ENCODE data around the gene MMP1. TPM values are rescaled to one million over a fixed set of nuclear protein-coding genes. Genes with fewer than 3 reads are reported as not detected.

Gene MMP1
- total and polyA plus RNA-seq, 12 donors, result 0.26 to 2.8 (median 0.32) TPM; not detected in 7

GRCh38 chr11:102833731-102834130 lies 35.8 kb upstream of the MMP1 start:
- TF ChIP-seq, protein P1, sequence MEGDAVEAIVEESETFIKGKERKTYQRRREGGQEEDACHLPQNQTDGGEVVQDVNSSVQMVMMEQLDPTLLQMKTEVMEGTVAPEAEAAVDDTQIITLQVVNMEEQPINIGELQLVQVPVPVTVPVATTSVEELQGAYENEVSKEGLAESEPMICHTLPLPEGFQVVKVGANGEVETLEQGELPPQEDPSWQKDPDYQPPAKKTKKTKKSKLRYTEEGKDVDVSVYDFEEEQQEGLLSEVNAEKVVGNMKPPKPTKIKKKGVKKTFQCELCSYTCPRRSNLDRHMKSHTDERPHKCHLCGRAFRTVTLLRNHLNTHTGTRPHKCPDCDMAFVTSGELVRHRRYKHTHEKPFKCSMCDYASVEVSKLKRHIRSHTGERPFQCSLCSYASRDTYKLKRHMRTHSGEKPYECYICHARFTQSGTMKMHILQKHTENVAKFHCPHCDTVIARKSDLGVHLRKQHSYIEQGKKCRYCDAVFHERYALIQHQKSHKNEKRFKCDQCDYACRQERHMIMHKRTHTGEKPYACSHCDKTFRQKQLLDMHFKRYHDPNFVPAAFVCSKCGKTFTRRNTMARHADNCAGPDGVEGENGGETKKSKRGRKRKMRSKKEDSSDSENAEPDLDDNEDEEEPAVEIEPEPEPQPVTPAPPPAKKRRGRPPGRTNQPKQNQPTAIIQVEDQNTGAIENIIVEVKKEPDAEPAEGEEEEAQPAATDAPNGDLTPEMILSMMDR (IDR thresholded peaks at IDR 0.05), result no peak
- no peaks in the 10 kb centered on the region for H3K36me3 ChIP-seq
- H3K4me1 ChIP-seq, result no peaks in the 10 kb centered on the region
- no peak overlapping the region for H3K27ac ChIP-seq
- intact Hi-C loops (cut with DNase I), result loop anchor here in 1 of 10 donors (10.0 kb wide), 2 partner anchors 61 to 101 kb away; no protein-coding TSS in a partner anchor
- H3K9me3 ChIP-seq, result no peaks in the 10 kb centered on the region
- whole genome bisulfite sequencing, 2 donors, result 91 to 92% methylated on average over 2 of the region's 2 CpGs
- ATAC-seq (no peak), DNase-seq (no peak)
- no peak overlapping the region for H3K4me3 ChIP-seq
- H3K27me3 ChIP-seq, result peaks cover 0 to 34% (median 13%) of the 10 kb centered on the region in 7 donors

DNA sequence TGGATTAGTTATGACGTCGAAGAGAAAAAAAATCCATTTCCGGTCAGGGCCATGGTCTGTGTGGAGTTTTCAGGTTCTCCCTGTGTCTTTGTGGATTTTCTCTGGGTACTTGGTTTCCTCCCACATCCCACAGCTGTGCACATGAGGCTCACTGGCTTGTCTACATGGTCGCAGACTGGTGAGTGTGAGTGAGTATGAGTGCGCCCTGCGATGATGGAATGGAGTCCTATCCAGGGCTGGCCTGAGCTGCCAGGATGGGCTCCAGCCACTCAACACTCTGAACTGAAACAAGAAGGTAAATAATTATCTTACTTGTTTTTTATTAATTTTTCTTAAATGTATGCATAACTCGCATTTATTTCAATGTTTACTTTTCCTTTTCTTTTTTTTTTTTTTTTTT lies 34.7 kb upstream of the MMP1 start:
- Histone ChIP-seq H3K27me3 (peaks cover 0 to 34% (median 13%) of the 10 kb centered on the region in 7 donors), H3K4me3 (no peak overlapping the region), H3K27ac (no peak overlapping the region), H3K4me1 (no peaks in the 10 kb centered on the region), H3K36me3 (no peaks in the 10 kb centered on the region), H3K9me3 (no peaks in the 10 kb centered on the region)
- WGBS, 2 donors, result 93 to 97% methylated on average over 7 of the region's 7 CpGs
- intact Hi-C loops (cut with DNase I), result loop anchor here in 1 of 10 donors (10.0 kb wide), 2 partner anchors 62 to 102 kb away; no protein-coding TSS in a partner anchor
- TF ChIP-seq, protein P1 (IDR thresholded peaks at IDR 0.05), result no peak
- DNase-seq, result no peak
- ATAC-seq, result no peak

- TF ChIP-seq, protein P1 (IDR thresholded peaks at IDR 0.05), result peak in 5 of 9 donors; percentile 7 to 23 (median 17)
- DNase-seq, result peak in 1 of 2 donors; percentile 23
- H3K27me3 ChIP-seq, result peaks cover 0 to 34% (median 13%) of the 10 kb centered on the region in 7 donors
- H3K36me3 ChIP-seq, result no peaks in the 10 kb centered on the region
- H3K9me3 ChIP-seq, result no peaks in the 10 kb centered on the region
- H3K4me1 ChIP-seq, result no peaks in the 10 kb centered on the region
- H3K4me3 ChIP-seq, result peak overlapping the region in 2 of 10 donors; percentile 7 to 21
- 41 to 46% methylated on average over 38 of the region's 38 CpGs for WGBS, 2 donors
- no peak overlapping the region for H3K27ac ChIP-seq
- intact Hi-C loops (cut with DNase I), result loop anchor here in 1 of 10 donors (10.0 kb wide), 2 partner anchors 63 to 103 kb away; no protein-coding TSS in a partner anchor
- no peak for ATAC-seq
Measured at GRCh38 chr11:102831489-102832440, 33.8 kb upstream of the MMP1 start.

DNA sequence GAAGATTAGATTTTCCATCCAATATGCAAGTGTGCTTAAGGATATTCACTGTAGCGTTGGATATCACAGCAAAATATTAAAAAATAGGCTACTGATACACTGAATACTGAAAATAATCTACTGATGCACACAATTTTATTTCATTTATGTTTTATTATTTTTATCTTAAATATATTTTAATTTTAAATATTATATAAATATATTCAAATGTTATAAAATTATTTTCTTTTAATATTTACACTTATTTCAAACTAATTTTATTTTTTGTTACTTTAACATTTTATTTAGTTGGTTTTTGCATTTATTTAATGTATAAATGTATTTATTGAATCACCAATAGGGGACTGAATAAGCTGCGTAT lies 33.1 kb upstream of the MMP1 start:
- WGBS, 2 donors, result 50 to 64% methylated on average over 2 of the region's 2 CpGs
- no peaks in the 10 kb centered on the region for H3K36me3 ChIP-seq
- peaks cover 0 to 34% (median 13%) of the 10 kb centered on the region in 7 donors for H3K27me3 ChIP-seq
- intact Hi-C loops (cut with DNase I), result loop anchor here in 1 of 10 donors (10.0 kb wide), 2 partner anchors 64 to 104 kb away; no protein-coding TSS in a partner anchor
- peaks cover 0 to 3% (median 0%) of the 10 kb centered on the region in 11 donors for H3K9me3 ChIP-seq
- TF ChIP-seq, protein P1 (IDR thresholded peaks at IDR 0.05), result no peak
- ATAC-seq, result no peak
- H3K4me1 ChIP-seq, result no peaks in the 10 kb centered on the region
- H3K27ac ChIP-seq, result no peak overlapping the region
- H3K4me3 ChIP-seq, result no peak overlapping the region
- no peak for DNase-seq

All from heart right ventricle (tissue), 16 donors.